ENCODE measurements around the gene UBE2E2.
"Not testable (repeated sequence)": the region's sequence is repeated elsewhere in the genome, so short reads cannot be mapped to it uniquely, and the experiment has no call there.

The UBE2E2 gene

DNA sequence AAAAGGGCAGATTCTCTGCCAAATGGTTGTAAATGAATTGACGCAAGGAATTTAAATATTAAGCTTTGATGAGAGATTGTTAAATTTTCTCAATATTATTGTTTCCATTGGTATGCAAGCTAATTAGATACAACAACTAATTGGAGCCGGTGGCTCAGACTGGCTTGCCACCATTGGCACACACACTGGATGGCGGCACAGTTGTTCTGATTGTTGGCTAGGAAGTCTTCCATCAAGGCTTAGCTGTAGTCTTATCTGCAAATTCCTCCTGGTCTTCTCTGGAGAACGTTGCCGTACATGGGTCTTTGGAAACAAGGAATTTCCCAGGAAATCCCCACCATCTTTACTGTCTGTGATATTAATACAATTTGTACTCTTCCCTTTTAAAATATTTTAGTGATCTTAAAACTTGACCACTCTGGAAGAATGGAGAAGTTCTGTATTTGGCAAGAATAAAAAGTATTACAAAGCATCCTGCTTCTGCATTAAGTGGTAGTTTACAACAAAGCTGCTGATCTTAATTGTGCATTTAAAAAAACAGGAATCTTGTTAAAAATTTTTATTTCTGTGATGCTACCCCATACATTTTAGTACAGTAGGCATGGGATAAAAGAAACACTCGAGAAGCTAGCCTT, 126.5 kb downstream of the UBE2E2 start:
- no peak for DNase-seq (ENCODE audit: low read depth in 3 of 3)

DNA sequence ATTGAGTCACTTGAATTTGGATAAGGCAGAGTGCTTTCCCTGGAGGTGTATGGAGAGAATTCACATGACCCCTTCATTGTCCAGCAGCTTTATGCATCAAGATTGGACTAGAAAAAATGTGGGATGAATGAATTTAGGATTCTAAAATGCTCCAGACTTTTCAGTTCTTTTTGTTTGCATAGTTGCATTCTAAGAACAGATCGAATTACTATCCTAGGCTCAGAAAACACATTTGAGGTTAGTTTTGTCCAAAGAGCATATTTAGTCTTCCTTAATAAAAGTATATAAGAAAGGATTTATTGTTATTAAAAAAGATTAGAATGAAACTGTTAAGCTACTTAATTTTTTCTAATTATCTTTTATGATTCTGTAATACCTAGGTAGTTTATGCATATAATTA, 127.4 kb downstream of the UBE2E2 start:
- DNase-seq (ENCODE audit: low read depth in 3 of 3) = no peak

DNA sequence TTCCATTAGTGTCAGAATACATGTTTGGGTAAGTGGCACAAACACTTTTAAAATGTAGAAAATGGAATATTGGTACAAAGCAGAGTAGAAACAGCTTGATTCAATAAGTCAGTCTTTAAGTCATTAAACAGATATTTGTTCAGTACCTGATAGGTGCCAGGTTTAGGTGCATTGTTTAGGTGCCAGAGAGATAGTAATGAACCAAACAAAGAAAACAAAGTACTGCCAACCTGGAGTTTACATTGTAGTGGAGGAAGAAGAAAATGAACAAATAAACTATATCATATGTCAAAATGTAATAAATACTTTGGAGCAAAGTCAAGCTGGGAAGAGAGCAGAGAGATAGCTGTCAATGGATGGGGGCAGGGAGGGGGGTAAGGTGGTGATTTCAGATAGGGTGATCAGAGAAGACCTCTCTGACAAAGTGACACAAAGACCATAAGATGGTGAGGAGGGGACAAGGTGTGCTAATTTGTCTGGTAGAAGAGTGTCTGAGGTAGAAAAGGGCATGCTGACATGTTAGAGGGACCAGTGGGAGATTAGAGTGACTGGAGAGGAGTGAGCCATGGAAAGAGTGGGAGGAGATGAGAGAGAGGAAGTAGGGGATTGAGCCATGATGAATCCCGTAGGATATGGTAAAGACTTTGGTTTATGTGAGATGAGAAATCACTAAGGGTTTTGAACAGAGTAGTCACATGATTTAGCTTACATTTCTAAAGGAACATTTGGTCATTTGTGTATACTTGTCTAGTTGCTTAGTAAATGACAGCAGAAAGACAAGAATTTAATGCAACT, 128.2 kb downstream of the UBE2E2 start:
- no peak for DNase-seq (ENCODE audit: low read depth in 3 of 3)

DNA sequence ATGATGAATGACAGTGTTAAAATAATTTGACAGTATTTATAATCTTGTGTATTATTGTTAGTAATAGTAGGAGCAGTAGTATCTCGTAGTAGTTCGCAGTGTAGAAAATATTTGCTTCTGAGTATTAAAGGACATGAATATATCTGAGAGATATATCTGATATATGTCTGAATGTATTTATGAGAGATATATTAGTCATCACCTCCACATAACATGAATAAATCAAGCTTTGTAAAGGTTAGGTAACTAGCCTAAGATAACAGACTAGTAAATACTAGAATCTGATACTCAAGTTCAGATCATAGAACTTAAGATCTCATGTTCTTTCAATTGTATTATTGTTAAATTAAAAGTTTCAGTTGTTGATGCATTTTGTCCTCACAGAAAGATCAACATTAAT, 130.5 kb downstream of the UBE2E2 start:
- DNase-seq (ENCODE audit: low read depth in 3 of 3) = no peak

DNA sequence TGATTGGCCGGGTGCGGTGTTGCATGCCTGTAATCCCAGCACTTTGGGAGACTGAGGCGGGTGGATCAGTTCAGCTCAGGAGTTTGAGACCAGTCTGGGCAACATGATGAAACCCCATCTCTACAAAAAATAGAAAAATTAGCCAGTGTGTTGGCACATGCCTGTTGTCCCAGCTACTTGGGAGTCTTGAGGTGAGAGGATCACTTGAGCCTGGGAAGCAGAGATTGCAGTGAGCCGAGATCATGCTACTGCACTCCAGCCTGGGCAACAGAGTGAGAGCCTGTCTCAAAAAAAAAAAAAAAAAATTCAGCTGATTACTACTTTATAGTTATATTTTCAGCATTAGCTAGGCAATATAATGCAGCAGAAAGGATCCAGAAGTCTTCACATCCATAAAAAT, 133.7 kb downstream of the UBE2E2 start:
- DNase-seq (ENCODE audit: low read depth in 3 of 3) = not testable (repeated sequence)

DNA sequence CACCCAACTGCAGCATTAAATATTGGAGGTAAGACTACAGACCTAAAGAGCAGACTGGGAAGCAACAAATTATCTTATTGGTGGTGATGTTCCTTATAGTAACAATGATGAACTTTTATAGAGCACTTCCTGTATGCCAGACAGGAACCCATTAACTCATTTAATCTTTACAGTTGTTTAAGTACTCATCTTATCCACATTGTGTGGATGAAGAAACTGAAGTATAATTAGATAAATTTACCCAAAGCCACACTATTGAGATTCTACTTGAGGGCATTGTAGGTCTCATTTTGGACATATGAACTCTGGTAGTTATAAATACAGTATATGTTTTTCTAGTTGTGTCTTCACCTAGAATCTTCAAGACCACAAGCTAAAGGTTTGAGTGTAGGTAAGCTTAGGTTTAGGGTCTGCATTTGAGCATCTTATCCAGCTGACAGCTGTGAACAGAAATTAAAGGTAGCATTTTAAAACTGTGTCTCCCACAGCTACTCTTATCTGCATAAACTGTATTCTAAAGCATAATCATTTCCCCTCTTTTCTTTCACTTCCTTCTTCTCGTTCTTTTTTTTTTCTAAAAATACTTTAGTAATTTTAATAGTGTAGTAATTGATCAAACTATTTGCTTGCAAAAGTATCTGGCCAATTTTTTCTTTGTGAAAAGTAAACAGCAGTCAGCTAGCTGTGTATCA, 138.2 kb downstream of the UBE2E2 start:
- DNase-seq (ENCODE audit: low read depth in 3 of 3) = no peak

DNA sequence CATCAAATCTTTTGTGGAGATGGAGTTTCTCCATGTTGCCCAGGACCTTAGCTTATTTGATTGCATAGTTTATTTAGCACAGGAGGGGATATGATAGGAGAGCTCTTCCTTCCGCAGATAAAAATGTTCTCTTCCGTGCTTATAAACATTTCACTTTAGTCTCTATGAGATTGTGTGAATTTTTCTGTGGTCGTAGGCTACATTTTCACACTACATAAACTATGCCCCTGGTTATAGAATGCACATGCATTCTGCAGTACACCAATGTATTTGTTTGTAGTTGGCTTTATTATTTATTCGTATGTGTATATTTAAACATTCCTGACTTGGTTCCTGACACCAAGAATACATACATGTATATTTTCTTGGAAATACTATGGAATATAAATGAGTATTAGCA, 139.2 kb downstream of the UBE2E2 start:
- no peak for DNase-seq (ENCODE audit: low read depth in 3 of 3)

DNA sequence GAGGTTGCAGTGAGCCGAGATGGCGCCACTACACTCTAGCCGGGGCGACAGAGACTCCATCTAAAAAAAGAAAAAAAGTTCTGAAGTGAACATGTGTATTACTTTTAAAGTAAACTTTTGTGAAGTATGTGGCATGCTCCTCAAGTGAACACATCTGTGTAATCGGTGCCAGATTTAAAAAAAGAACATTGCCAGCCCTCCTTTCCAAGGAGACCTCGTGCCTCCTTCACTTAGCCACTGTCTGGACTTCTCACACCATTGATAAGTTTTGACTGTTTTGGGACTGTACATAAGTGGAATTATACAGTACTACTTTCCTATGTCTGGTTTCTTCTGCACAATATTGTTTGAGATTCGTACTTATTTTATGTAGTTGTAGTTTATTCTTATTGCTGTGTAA, 140.4 kb downstream of the UBE2E2 start:
- DNase-seq (ENCODE audit: low read depth in 3 of 3) = no peak

DNA sequence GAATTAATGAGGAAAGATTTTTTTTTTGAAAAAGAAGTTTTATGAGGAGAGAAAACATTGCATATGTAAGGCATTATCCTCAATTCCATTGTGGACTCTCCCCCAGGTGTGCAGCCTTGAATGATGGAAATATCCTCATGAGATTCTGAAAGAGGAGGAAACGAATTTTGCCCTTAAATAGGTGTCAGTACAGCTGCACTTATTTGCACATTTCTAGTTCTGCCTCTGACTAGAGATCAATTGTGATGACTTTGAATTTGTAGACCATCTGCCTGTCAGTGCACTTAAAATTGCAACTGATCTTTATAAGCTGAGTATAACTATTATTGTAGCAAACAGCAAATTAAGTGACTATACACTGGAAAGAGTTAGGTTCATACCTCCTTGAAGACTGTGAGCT, 141.8 kb downstream of the UBE2E2 start:
- no peak for DNase-seq (ENCODE audit: low read depth in 3 of 3)

DNA sequence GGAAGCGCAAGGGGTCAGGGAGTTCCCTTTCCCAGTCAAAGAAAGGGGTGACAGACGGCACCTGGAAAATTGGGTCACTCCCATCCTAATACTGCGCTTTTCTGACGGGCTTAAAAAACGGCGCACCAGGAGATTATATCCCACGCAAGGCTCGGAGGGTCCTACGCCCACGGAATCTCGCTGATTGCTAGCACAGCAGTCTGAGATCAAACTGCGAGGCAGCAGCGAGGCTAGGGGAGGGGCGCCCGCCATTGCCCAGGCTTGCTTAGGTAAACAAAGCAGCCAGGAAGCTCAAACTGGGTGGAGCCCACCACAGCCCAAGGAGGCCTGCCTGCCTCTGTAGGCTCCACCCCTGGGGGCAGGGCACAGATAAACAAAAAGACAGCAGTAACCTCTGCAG, 146.3 kb downstream of the UBE2E2 start:
- DNase-seq (ENCODE audit: low read depth in 3 of 3) = not testable (repeated sequence)

DNA sequence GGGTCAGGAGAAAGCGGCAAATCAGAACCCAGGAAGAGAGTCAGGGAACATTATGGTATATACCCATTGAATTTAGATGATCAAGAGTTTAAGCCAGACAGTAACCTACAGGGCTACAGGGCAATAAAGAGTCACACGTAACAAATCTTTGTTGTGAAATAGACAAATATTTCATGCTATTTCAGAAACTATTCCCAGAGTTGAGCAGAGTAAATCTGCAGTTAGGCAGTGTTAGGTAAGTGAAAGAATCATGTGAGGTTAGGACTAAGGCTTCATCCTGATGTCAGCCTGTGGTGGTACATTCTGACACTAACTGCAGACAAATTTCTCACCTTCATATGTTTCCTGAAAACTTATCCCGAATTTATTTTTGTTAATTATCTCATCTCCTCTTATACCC, 153.0 kb downstream of the UBE2E2 start:
- no peak for DNase-seq (ENCODE audit: low read depth in 3 of 3)

DNA sequence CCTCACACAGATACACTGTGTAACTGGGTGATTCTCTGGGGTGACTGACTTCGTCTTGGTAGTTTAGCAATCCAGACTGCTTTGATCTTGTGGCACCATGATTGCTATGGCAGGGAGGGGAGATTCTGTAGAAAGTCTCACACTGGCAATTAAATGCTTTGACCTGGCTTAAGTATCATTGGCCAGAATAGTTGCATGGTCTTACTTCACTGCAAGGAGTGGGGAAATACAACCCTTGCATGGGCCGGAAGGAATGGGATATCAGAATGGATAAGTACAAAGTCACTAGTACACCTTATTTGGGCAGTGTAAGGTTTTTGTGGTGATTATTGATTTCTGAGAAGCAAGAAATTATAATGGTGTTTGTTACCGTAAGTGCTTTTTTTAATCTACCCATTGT, 153.8 kb downstream of the UBE2E2 start:
- DNase-seq (ENCODE audit: low read depth in 3 of 3) = no peak

DNA sequence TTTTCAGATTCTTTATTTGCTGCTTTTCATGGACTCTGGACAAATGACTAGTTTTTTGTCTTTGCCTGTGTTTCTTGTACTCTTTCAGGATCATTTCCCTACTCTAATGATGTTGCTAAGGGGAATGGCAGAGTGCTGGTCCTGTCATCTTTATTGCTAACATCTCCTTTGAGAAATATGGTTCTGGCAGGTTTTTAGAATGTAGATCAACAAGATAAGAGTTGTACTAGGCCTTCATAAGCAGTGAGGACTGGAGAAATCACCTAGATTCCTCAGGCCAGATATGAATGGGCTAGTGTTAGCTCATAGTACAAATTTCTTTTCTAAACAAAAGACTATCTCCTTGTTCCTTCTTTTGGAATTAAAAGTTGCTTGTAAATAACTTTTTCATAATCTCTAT, 156.0 kb downstream of the UBE2E2 start:
- DNase-seq (ENCODE audit: low read depth in 3 of 3) = no peak

DNA sequence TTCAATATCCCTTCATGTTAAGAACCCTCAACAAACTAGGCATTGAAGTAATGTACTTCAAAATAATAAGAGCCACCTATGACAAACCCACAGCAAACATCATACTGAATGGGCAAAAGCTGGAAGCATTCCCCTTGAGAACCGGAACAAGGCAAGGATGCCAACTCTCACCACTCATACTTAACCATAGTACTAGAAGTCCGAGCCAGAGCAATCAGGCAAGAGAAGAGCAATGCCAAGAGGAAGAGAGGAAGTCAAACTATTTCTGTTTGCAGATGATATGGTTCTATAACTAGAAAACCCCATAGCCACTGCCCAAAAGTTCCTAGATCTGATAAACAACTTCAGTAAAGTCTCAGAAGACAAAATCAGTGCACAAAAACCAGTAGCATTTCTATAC, 161.9 kb downstream of the UBE2E2 start:
- DNase-seq (ENCODE audit: low read depth in 3 of 3) = no peak

DNA sequence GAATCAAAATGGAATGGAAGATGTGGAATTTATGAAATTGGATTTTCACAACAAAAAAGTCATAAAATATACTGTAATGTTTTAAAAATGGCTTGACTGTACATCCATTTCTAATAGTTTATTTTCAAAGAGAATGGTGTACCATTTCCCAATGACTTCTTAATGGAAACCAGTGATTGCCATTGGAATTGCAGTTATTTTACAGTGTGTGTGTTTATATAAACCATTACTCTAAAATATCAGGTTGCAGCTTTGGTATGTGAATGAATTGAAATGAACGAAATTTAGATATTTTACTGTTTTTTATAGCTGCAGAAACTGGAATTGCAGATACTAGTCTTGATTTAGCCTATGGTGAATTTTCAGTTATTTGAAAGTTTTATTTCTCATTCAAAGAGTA, 165.6 kb downstream of the UBE2E2 start:
- DNase-seq (ENCODE audit: low read depth in 3 of 3) = no peak

DNA sequence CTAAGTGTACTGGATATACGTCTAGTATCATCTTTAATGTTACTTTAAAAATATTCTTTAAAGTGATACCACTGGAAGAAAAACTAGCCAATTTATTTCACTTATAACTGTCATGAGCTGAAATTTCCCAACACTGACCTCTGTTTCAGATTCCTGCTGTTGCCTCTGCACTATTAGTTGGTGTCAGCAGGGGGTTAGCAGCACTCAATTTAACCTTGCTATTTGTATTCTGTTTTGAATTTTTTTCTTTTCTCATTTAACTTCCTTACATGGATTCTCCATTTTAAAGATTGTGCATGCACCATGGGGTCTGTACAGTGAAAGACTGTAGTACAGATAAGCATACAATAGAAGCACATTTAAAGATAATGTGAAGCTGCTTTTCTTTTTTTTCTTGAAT, 169.2 kb downstream of the UBE2E2 start:
- DNase-seq (ENCODE audit: low read depth in 3 of 3) = no peak

DNA sequence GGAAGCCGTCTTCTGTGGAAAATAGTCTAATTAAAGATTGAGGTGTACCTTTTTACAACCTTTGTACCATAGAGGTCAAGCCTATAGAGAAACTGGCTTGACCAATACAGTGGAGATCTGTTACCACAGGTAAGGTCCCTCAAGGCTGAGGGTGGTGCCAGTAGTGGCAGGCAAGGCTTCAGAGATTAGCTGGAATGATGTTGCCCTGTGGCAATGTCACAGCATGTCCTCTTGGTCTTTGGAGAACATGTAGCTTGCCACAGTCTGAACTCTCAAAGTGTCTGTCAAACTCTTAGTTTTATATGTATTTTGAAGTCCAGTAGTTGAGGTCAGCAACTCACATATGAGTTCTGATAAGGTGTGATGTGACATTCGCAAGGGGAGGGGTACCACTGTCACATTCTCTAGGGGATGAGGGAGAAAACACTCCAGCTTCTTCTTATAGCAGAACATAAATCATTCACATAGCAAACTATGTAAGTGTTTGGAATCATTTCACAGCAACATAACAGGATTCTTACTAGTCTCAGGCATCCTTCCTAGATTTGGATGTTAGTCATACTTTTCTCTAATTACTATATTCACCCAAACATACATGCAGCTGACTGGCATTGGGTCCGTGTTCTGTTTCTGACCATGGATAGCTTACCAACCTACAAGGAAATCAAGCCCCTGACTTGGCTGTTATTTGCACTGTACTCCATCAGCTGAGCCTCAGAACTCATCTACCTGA, 173.6 kb downstream of the UBE2E2 start:
- no peak for DNase-seq (ENCODE audit: low read depth in 3 of 3)

DNA sequence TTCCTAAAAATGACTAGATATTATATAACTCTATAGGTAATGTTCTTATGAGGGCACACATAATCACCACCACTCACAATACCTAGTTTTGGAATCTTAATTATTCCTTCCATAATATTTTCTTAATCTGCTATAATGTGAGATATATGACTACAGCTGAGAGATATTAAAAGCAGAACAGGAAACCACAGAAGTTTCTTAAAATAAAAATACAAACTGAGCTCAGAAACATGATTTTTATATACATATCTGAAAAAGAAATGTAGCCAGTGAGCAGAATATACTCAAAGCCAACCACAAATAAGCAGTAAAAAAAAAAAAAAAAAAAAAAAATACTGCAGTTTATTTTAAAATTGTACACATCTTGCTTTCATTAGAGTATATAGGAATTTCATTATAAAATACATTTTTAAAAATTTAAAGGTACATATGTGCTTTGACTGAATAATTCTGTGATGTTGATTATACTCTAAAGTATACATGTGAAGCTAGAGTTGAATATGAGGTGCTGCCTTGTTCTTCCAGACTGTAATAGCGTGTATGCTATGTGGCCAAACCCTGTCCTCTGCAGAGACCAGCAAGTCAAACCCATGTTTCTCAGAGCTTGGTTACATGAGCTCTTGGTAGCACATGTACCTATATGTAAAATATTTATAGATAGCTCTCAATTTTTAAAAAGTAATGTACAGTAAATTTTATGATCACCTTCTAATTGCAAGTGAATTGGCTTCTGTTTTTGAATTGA, 175.0 kb downstream of the UBE2E2 start:
- no peak for DNase-seq (ENCODE audit: low read depth in 3 of 3)

DNA sequence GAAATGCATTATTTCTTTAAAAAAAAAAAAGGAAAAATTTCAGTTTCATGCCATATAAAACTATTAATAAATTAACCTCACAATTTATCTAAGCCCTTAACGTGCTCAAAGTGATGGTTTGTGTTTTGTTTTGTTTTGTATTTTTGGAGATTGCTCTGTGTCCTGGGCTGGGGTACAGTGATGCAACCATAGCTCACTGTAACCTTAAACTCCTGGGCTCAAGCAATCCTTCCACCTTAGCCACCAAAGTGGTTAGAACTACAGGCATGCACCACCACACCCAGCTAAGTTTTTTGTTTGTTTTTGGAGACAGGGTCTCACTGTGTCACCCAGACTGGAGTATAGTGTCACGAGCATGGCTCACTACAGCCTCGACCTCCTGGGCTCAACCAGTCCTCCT, 180.7 kb downstream of the UBE2E2 start:
- no peak for DNase-seq (ENCODE audit: low read depth in 3 of 3)

DNA sequence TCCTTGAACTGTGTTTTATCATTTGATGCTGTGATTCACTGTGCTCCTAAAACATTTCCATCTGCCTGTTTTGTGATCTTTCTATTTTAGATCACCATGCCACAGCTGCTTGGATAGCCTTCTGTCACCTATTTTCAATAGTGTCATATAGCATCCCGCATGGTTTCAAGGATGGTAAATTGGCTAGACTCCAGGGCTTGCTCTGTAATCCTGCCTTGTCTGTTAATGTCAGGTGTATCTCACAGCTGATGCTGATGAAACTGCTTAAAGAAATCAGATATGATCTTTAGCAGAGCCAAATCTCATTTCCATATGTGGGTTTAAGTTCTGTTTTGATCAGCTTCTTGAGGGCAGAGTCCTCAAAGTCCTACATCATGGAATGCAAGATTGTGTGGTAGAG, 182.2 kb downstream of the UBE2E2 start:
- DNase-seq (ENCODE audit: low read depth in 3 of 3) = no peak

DNA sequence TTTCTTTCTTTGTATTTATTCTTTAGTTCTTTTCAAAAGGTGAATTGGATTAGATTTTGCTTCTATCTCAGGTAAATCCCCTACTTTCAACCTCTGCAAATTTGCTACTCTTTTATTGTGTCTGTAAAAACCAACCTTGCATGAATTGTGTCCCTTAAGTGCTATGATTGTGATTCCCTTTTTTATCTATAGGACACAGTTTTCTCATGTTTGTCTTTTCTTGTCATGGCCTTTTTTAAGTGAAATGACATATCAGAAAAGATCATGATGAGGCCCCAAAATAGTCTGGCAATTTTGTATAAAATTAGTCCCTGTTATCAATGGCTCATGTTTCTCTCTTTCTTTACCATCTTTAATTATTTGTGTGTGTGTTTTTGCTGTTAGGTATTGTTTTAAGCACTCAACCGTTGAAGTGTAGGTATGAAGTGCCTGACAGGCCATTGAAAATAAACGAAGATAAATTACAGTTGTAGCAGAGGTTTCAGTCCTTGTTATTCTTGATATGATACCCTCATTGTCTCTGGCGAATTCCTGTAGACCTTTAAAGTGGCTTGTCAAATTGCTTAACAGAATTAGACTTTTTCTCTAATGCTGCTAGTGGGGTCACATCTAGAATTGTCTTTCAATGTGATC, 184.3 kb downstream of the UBE2E2 start:
- no peak for DNase-seq (ENCODE audit: low read depth in 3 of 3)

Measured in stimulated activated CD4-positive, alpha-beta T cell treated with anti-CD3 and anti-CD28 coated beads, TNF-alpha, amount 100 ng/mL, for 48 hours (primary cell).